Subcutaneous adipose tissue (tissue), 4 donors: ENCODE results near the gene EXOC4. TPM values are rescaled to one million over a fixed set of nuclear protein-coding genes. Genes with fewer than 3 reads are reported as not detected.

ENCODE experiments used
- total RNA-seq, 4 donors: library from RNA; depleted of rRNA; stranded (reverse); fragments of >200 nt; gene quantifications; one replicate each; pipeline ENCODE4 v1.1.0, GENCODE V29; 2016
- TF ChIP-seq, protein P1 (sequence below): fragments of 450-650 bp; IDR thresholded peaks from one replicate; pipeline ENCODE4 v1.5.1; 2016; ENCODE audit warnings: low read depth, mild to moderate bottlenecking, control low read depth, antibody characterized with exemption, moderate library complexity

The EXOC4 gene
- total RNA-seq, 4 donors from 2014 or later, result 62.9 to 84.3 (median 77.3) TPM

DNA sequence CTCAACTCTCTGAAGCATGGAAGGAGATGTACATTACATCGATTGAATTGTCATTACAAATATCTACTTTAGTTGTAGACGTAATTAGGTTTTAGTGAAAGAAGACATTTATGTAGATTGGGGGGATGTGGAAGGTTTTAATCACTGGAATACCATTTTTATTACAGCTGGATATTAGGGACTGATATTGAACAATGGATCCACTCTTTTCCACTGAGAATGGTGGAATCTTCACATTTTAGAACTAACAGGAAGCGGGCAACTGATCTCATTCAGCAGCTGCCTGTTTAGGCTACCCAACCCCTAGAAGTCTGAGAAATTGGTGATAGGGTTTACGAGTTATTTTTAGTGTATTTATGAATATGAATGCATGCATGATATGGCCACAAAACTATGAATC, 538.0 kb downstream of the EXOC4 start:
- TF ChIP-seq, protein P1, sequence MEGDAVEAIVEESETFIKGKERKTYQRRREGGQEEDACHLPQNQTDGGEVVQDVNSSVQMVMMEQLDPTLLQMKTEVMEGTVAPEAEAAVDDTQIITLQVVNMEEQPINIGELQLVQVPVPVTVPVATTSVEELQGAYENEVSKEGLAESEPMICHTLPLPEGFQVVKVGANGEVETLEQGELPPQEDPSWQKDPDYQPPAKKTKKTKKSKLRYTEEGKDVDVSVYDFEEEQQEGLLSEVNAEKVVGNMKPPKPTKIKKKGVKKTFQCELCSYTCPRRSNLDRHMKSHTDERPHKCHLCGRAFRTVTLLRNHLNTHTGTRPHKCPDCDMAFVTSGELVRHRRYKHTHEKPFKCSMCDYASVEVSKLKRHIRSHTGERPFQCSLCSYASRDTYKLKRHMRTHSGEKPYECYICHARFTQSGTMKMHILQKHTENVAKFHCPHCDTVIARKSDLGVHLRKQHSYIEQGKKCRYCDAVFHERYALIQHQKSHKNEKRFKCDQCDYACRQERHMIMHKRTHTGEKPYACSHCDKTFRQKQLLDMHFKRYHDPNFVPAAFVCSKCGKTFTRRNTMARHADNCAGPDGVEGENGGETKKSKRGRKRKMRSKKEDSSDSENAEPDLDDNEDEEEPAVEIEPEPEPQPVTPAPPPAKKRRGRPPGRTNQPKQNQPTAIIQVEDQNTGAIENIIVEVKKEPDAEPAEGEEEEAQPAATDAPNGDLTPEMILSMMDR, result no peak

DNA sequence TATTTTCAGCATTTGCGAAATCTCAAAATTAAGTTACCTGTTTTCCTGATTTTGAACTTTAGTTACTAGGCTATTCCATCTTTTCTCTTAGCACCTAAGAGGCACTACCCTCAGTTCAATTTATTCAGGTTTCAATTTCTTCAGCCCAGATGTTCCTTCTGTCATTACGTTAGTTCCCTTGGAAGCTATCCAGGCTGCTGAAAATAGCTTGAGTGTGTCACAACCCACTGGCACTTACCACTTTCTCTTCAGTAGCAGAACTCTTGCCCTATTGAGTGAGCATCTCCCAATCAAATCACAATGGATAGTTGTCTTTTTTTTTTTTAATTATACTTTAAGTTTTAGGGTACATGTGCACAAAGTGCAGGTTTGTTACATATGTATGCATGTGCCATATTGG, 541.6 kb downstream of the EXOC4 start:
- TF ChIP-seq, protein P1, result no peak

DNA sequence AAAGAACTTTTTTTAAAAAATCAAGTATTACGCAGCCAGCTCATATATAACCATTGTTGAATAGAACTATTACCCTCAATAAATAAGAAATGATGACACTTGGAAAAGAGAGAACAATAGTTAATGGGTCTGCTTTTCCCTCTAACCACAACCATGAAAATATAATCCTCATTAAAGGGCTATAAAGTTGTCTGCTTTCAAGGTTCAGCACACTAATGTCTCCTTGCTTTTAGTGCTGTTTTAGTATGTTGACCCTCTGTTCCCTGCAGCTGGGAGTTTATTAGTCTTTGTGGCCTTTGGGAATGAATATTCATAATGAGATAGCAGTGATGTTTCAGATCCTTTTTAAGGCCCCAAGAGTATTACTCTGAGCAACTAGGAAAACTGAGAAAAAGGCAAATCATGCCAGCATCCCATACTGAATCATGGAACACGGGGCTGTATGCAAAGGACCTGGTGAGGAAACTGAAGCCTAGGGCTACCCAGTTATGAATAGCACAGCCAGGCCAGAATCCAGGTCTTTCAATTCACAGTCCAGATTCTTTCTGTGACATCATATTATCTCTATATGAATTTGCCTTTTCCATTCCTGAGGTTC, 542.3 kb downstream of the EXOC4 start:
- TF ChIP-seq, protein P1, result no peak

DNA sequence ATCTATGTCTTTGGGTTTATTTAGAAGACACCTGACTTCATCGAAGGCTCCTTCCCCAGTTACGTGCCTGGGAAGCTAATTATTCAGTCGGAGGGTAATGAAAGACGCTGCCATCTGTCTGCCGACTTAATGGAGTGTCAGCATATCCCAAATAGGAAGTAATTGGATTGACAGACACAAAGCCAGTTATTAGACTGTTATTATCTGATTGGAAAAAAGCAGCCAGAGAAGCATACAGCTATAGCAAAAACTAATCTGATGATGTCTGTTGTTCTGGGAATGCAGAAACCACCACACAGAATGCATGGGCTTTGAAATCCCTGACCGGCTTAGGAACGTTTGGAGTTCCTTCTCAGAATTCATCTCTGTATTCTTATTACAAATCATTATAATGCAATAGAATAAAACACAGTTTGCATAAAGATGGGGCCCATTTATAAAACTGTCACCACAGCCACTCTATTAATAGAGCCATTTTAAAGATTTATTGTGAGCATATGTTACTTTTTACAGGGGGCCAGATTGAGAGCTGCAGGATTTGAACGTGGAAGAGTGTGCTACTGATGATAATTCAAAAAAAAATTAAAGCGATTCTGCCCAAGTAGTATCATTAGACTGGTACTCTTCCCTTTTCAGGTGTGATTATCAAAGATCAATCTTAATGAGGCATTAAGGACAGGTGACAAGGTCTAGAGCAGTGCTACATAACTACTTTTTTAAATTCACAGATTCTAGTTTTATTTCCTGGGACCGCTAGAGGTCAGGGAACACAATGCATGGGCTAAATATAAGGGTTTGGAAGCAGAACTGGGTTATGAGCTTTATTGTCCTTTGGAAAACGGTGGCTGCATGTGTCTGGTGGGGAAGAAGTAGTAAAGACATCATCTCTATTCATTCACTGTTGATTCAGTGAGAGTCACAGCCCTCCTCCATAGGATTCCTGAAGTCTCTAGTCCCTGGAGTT, 544.2 kb downstream of the EXOC4 start:
- TF ChIP-seq, protein P1, result no peak

GRCh38 chr7:133797818-133798520, 545.1 kb downstream of the EXOC4 start:
- TF ChIP-seq, protein P1, result no peak

- TF ChIP-seq, protein P1, result no peak
Observed at GRCh38 chr7:133801341-133801740, 548.5 kb downstream of the EXOC4 start.

- TF ChIP-seq, protein P1, result no peak
Observed at GRCh38 chr7:133804127-133804526, 551.2 kb downstream of the EXOC4 start.
